Central memory CD4-positive, alpha-beta T cell (primary cell): ENCODE results near the gene ANKAR.

Source experiments
- DNase-seq: peaks from one replicate; pipeline ENCODE4 v3.0.0; 2022

The ANKAR gene

GRCh38 chr2:189723192-189723591, 48.7 kb downstream of the ANKAR start:
- no peak for DNase-seq
